HEK293 (cell line): ENCODE results near the gene TAF11L4.
"Not testable (repeated sequence)": the region's sequence is repeated elsewhere in the genome, so short reads cannot be mapped to it uniquely, and the experiment has no call there.

ENCODE experiments used
- GLIS1 ChIP-seq: fragments of 450-650 bp; formaldehyde crosslinking; IDR thresholded peaks from 2 replicates; pipeline ENCODE4 v1.5.1; 2016; ENCODE audit warnings: missing biosample characterization, missing genetic modification characterization
- ZBTB1 ChIP-seq: fragments of 450-650 bp; formaldehyde crosslinking; IDR thresholded peaks from 2 replicates; pipeline ENCODE4 v1.5.1; 2016; ENCODE audit warnings: missing biosample characterization, missing genetic modification characterization
- ZNF248 ChIP-seq: fragments of 450-650 bp; formaldehyde crosslinking; IDR thresholded peaks from 2 replicates; pipeline ENCODE4 v1.5.1; 2017; ENCODE audit warnings: missing biosample characterization, missing genetic modification characterization
- TF ChIP-seq, protein P1 (sequence below): fragments of 450-650 bp; formaldehyde crosslinking; IDR thresholded peaks from 2 replicates; pipeline ENCODE4 v1.5.1; 2016; ENCODE audit warnings: missing biosample characterization, missing genetic modification characterization
- TF ChIP-seq, protein P2 (sequence below): fragments of 450-650 bp; formaldehyde crosslinking; IDR thresholded peaks from 2 replicates; pipeline ENCODE4 v1.5.1; 2016; ENCODE audit warnings: missing biosample characterization, missing genetic modification characterization
- TF ChIP-seq, protein P3 (sequence below): sonication (generic); formaldehyde crosslinking; IDR thresholded peaks from 2 replicates; pipeline ENCODE4 v1.8.1; 2022; ENCODE audit warnings: mild to moderate bottlenecking, moderate library complexity, missing genetic modification reagents

- not testable (repeated sequence) for TF ChIP-seq ZNF248; ZBTB1 (tag by site-specific recombination); GLIS1 (tag by site-specific recombination)
- TF ChIP-seq, protein P1, sequence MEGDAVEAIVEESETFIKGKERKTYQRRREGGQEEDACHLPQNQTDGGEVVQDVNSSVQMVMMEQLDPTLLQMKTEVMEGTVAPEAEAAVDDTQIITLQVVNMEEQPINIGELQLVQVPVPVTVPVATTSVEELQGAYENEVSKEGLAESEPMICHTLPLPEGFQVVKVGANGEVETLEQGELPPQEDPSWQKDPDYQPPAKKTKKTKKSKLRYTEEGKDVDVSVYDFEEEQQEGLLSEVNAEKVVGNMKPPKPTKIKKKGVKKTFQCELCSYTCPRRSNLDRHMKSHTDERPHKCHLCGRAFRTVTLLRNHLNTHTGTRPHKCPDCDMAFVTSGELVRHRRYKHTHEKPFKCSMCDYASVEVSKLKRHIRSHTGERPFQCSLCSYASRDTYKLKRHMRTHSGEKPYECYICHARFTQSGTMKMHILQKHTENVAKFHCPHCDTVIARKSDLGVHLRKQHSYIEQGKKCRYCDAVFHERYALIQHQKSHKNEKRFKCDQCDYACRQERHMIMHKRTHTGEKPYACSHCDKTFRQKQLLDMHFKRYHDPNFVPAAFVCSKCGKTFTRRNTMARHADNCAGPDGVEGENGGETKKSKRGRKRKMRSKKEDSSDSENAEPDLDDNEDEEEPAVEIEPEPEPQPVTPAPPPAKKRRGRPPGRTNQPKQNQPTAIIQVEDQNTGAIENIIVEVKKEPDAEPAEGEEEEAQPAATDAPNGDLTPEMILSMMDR (tag by site-specific recombination) = not testable (repeated sequence)
- TF ChIP-seq, protein P2, sequence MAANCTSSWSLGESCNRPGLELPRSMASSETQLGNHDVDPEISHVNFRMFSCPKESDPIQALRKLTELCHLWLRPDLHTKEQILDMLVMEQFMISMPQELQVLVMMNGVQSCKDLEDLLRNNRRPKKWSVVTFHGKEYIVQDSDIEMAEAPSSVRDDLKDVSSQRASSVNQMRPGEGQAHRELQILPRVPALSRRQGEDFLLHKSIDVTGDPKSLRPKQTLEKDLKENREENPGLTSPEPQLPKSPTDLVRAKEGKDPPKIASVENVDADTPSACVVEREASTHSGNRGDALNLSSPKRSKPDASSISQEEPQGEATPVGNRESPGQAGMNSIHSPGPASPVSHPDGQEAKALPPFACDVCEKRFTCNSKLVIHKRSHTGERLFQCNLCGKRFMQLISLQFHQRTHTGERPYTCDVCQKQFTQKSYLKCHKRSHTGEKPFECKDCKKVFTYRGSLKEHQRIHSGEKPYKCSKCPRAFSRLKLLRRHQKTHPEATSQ = not testable (repeated sequence)
- TF ChIP-seq, protein P3, sequence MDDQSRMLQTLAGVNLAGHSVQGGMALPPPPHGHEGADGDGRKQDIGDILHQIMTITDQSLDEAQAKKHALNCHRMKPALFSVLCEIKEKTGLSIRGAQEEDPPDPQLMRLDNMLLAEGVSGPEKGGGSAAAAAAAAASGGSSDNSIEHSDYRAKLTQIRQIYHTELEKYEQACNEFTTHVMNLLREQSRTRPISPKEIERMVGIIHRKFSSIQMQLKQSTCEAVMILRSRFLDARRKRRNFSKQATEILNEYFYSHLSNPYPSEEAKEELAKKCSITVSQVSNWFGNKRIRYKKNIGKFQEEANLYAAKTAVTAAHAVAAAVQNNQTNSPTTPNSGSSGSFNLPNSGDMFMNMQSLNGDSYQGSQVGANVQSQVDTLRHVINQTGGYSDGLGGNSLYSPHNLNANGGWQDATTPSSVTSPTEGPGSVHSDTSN (CRISPR knock-in tag) = not testable (repeated sequence)
Measured at GRCh38 chr5:17518067-17518466, 3.5 kb upstream of the TAF11L4 start, which contains the start of gene TAF11L3.
